Measurements from ENCODE around the gene DHRSX. TPM values are rescaled to one million over a fixed set of nuclear protein-coding genes. Genes with fewer than 3 reads are reported as not detected.

The DHRSX gene
- total and polyA plus RNA-seq, 2 experiments from 2014 or later = 15.2 to 30.2 TPM

DNA sequence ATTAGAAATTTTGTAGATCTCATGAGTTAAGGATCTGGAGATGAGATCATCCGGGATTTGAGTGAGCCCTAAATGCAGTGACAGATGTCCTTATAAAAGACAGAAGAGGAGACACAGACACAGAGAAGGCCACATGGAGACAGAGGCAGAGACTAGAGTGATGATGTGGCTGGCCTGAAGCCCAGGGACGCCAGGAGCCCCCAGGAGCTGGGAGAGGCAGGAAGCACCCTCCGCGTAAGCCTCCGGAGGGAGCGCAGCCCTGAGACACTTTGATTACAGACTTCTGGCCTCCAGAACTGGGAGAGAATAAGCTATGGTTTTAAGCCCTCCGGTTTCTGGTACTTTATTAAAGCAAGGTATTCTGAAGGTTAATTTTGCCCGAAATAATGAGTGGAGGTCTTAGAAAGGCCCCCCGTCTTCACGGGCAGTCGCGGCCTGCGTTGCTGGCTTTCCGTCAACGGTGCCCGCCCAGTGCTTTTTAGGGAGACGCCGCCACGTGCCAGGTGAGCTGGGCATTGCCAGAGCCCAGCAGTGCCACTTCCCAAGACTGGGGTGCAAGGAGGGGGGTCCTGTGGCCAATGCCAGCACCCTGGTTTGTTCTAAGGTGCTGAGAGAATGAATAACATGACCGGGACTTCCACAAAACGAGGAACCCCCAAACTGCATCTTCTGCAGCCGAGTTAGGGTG is 8.1 kb downstream of the DHRSX start:
- no peaks in the 10 kb centered on the region for H3K27me3 ChIP-seq (replicated peaks; ENCODE audit: insufficient read depth)
- H3K36me3 ChIP-seq (ENCODE audit: low read depth) = no peaks in the 10 kb centered on the region
- no peak overlapping the region for H3K9ac ChIP-seq
- H3F3A ChIP-seq (ENCODE audit: insufficient read depth) = peaks cover 2% of the 10 kb centered on the region; the same call in 1 of the 2 replicates
- peaks cover 74% of the 10 kb centered on the region for H3K79me2 ChIP-seq (ENCODE audit: insufficient read depth)
- no peak for DNase-seq
- WGBS, 2 experiments (ENCODE audit: low coverage in 1 of 2, low lambda C conversion rate in 2 of 2, missing lambda C conversion rate in 2 of 2) = 59 to 60% methylated on average over 22 of the region's 22 CpGs
- TF ChIP-seq EZH2 (IDR thresholded peaks at IDR 0.05; ENCODE audit: insufficient read depth, poor library complexity, severe bottlenecking) (no peak), EZH2phosphoT487 (IDR thresholded peaks at IDR 0.05; ENCODE audit: insufficient read depth, low read depth) (no peak)
- H3K9me3 ChIP-seq (ENCODE audit: low read depth) = no peaks in the 10 kb centered on the region
- H2AFZ ChIP-seq = no peak overlapping the region
- H3K4me2 ChIP-seq (ENCODE audit: unreplicated experiment) = no peak overlapping the region
- H4K20me1 ChIP-seq (ENCODE audit: insufficient read depth) = no peaks in the 10 kb centered on the region
- no peak overlapping the region for H3K4me3 ChIP-seq
- in situ Hi-C loops (cut with MboI) = no loop called here
- H3K4me1 ChIP-seq (ENCODE audit: insufficient read depth) = peaks cover 6% of the 10 kb centered on the region
- H3K27ac ChIP-seq = no peak overlapping the region
- no peaks in the 10 kb centered on the region for H3K9me2 ChIP-seq (ENCODE audit: insufficient read depth)

DNA sequence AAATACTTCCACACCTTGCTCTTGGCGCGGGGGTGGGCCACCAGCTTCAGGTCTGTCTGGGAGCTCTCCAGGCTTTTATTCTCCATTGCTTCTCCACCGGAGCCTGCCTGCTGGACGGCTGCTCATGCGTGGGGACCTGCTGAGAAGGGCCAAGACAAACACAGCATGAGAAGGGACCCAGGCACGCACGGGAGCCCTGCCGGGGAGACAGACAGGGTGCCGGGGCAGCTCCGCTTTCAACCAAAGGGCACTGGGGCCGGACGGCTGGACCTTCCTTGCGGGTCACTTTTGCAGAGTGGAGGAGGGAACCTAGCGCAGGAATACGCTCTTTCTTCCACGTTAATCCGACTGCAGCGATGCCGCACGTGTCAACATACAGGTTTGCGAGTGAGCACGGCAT is 10.1 kb downstream of the DHRSX start:
- Histone ChIP-seq H3K27ac (no peak overlapping the region), H3K9me3 (ENCODE audit: low read depth) (no peaks in the 10 kb centered on the region), H3K4me2 (ENCODE audit: unreplicated experiment) (no peak overlapping the region), H2AFZ (no peak overlapping the region), H3K9me2 (ENCODE audit: insufficient read depth) (no peaks in the 10 kb centered on the region), H3K27me3 (replicated peaks; ENCODE audit: insufficient read depth) (no peaks in the 10 kb centered on the region), H4K20me1 (ENCODE audit: insufficient read depth) (no peaks in the 10 kb centered on the region), H3K36me3 (ENCODE audit: low read depth) (no peaks in the 10 kb centered on the region), H3K4me1 (ENCODE audit: insufficient read depth) (no peaks in the 10 kb centered on the region), H3K9ac (no peak overlapping the region), H3K4me3 (no peak overlapping the region), H3K79me2 (ENCODE audit: insufficient read depth) (peaks cover 60% of the 10 kb centered on the region), H3F3A (ENCODE audit: insufficient read depth) (peaks cover 12% of the 10 kb centered on the region)
- in situ Hi-C loops (cut with MboI) = no loop called here
- TF ChIP-seq EZH2phosphoT487 (IDR thresholded peaks at IDR 0.05; ENCODE audit: insufficient read depth, low read depth) (no peak), EZH2 (IDR thresholded peaks at IDR 0.05; ENCODE audit: insufficient read depth, poor library complexity, severe bottlenecking) (no peak)
- no peak for DNase-seq
- WGBS, 2 experiments (ENCODE audit: low coverage in 1 of 2, low lambda C conversion rate in 2 of 2, missing lambda C conversion rate in 2 of 2) = 97 to 98% methylated on average over 18 to 22 of the region's 22 CpGs

DNA sequence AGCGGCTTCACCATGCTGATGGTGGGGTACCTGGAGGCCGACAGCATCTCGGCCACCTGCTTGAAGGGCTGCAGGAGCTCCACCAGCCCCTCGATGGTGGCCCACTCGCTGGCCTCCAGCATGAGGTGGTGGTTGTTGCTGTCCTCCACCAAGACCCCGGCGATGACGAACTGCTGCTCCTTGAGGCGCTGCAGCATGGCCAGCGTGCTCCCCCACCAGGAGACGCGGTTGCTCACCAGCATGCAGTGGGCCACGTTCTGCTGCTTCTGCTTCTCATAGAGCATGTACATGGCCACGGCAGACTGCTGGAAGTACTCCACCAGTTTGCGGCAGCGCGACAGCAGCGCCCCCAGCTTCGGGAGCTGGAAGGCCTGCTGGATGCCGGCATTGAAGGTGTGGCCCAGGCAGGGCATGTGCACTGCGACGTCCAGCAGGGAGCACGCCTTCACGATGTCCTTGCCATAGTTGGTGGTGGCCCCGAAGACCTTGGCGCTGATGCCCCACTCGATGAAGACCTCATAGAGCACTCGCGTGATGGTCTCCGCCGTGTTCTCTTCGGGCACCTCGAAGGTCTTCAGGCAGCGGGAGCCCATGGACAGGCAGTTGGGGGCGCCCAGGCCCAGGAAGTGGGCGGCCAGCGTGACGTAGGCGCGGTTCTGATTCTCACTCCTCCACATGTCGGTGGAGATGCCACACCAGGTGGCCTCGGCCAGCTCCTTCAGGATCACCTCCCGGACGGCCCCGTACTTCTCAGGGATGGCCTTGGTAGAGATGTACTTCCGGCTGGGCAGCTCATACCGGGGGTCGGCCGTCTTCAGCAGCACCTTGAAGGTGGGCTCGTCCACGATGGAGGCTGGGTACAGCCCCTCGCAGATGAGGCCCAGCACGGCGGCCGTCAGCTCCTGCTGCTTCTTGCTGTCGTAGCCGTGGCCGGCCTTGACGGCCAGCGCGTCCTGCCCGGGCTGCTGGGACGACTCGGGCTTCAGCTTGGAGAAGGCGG is 11.0 kb downstream of the DHRSX start:
- H3K27me3 ChIP-seq (replicated peaks; ENCODE audit: insufficient read depth) = no peaks in the 10 kb centered on the region
- peaks cover 19% of the 10 kb centered on the region for H3F3A ChIP-seq (ENCODE audit: insufficient read depth)
- H3K4me3 ChIP-seq = no peak overlapping the region
- no peaks in the 10 kb centered on the region for H3K4me1 ChIP-seq (ENCODE audit: insufficient read depth)
- no peaks in the 10 kb centered on the region for H3K9me3 ChIP-seq (ENCODE audit: low read depth)
- H2AFZ ChIP-seq = no peak overlapping the region
- H3K79me2 ChIP-seq (ENCODE audit: insufficient read depth) = peaks cover 53% of the 10 kb centered on the region
- in situ Hi-C loops (cut with MboI) = no loop called here
- H3K9ac ChIP-seq = no peak overlapping the region
- WGBS, 2 experiments (ENCODE audit: low coverage in 1 of 2, low lambda C conversion rate in 2 of 2, missing lambda C conversion rate in 2 of 2) = 95 to 97% methylated on average over 60 to 65 of the region's 65 CpGs
- H3K9me2 ChIP-seq (ENCODE audit: insufficient read depth) = no peaks in the 10 kb centered on the region
- DNase-seq = no peak
- H3K4me2 ChIP-seq (ENCODE audit: unreplicated experiment) = no peak overlapping the region
- no peak overlapping the region for H3K27ac ChIP-seq
- H3K36me3 ChIP-seq (ENCODE audit: low read depth) = no peaks in the 10 kb centered on the region
- TF ChIP-seq EZH2phosphoT487 (IDR thresholded peaks at IDR 0.05; ENCODE audit: insufficient read depth, low read depth) (no peak), EZH2 (IDR thresholded peaks at IDR 0.05; ENCODE audit: insufficient read depth, poor library complexity, severe bottlenecking) (no peak)
- no peaks in the 10 kb centered on the region for H4K20me1 ChIP-seq (ENCODE audit: insufficient read depth)

DNA sequence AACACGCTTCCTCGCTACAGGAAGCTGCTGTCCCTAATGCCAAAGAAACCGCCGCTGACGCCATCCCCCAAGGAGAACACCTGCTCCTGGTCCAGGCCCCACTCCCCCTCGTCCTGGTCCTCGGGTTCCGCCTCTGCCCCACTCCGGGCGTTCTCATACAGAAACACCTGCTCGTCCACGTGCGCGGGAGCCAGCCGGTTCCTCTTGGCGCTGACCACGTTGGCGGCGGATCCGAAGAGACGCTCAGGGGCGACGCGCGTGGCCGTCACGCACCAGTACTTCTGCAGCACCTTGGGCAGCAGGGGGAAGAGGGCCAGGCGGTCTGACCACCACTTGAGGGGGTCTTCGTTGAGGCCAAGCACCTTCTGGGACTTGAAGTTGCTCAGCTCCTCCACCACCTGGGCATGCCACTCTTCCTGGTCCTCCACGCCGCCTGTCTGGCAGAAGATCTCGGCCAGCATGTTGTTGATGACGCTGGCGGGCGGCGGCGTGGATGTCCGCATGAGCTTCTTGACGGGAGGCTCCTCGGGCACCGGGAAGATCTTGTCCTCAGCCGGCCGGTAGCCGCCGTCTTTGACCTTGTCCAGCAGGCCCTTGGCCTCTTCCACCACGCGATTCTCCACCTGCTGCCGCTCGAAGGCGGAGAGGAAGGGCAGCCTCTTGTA is 12.0 kb downstream of the DHRSX start:
- H3K27ac ChIP-seq = no peak overlapping the region
- no peaks in the 10 kb centered on the region for H3K27me3 ChIP-seq (replicated peaks; ENCODE audit: insufficient read depth)
- no peak overlapping the region for H3K4me3 ChIP-seq
- H3K79me2 ChIP-seq (ENCODE audit: insufficient read depth) = peaks cover 47% of the 10 kb centered on the region
- no peaks in the 10 kb centered on the region for H3K9me2 ChIP-seq (ENCODE audit: insufficient read depth)
- TF ChIP-seq EZH2 (IDR thresholded peaks at IDR 0.05; ENCODE audit: insufficient read depth, poor library complexity, severe bottlenecking) (no peak), EZH2phosphoT487 (IDR thresholded peaks at IDR 0.05; ENCODE audit: insufficient read depth, low read depth) (no peak)
- no peak overlapping the region for H2AFZ ChIP-seq
- no peak overlapping the region for H3K4me2 ChIP-seq (ENCODE audit: unreplicated experiment)
- H3K9me3 ChIP-seq (ENCODE audit: low read depth) = no peaks in the 10 kb centered on the region
- 98% methylated on average over 47 to 50 of the region's 50 CpGs for WGBS, 2 experiments (ENCODE audit: low coverage in 1 of 2, low lambda C conversion rate in 2 of 2, missing lambda C conversion rate in 2 of 2)
- peaks cover 9% of the 10 kb centered on the region; the same call in 1 of the 2 replicates for H3K4me1 ChIP-seq (ENCODE audit: insufficient read depth)
- no peak for DNase-seq
- H4K20me1 ChIP-seq (ENCODE audit: insufficient read depth) = no peaks in the 10 kb centered on the region
- no peak overlapping the region for H3K9ac ChIP-seq
- in situ Hi-C loops (cut with MboI) = no loop called here
- H3K36me3 ChIP-seq (ENCODE audit: low read depth) = no peaks in the 10 kb centered on the region
- peaks cover 29% of the 10 kb centered on the region for H3F3A ChIP-seq (ENCODE audit: insufficient read depth)

Measured in GM23248 (cell line).